Smooth muscle cell (in vitro differentiated cells): Measurements from ENCODE around the gene CFAP97D1. TPM values are rescaled to one million over a fixed set of nuclear protein-coding genes. Genes with fewer than 3 reads are reported as not detected.

Source experiments
- DNase-seq: peaks from one replicate; lab custom pipeline; 2025; ENCODE audit not compliant: unreplicated experiment; lab: John Stamatoyannopoulos, UW
- H2AFZ ChIP-seq: fragments of 200-600 bp; sonication (generic); 2 replicates; pipeline ENCODE4 v1.6.0; 2016; ENCODE audit warnings: antibody characterized with exemption, low read depth, mild to moderate bottlenecking
- H3F3A ChIP-seq: fragments of 200-600 bp; sonication (generic); 2 replicates; pipeline ENCODE4 v1.6.0; 2017; ENCODE audit warnings: antibody characterized with exemption, low read depth
- H3K27ac ChIP-seq: fragments of 200-600 bp; sonication (generic); 2 replicates; pipeline ENCODE4 v1.5.1; 2016; ENCODE audit warnings: low read depth, mild to moderate bottlenecking
- H3K27me3 ChIP-seq: fragments of 200-600 bp; sonication (generic); 2 replicates; pipeline ENCODE4 v1.6.1; 2016; ENCODE audit warnings: low read depth, mild to moderate bottlenecking
- H3K36me3 ChIP-seq: fragments of 200-600 bp; sonication (generic); 2 replicates; pipeline ENCODE4 v1.5.1; 2016; ENCODE audit warnings: low read depth
- H3K4me1 ChIP-seq: fragments of 200-600 bp; sonication (generic); 2 replicates; pipeline ENCODE4 v1.5.1; 2016; ENCODE audit warnings: low read depth
- H3K4me2 ChIP-seq: fragments of 200-600 bp; sonication (generic); 2 replicates; pipeline ENCODE4 v1.6.0; 2016; ENCODE audit warnings: mild to moderate bottlenecking
- H3K4me3 ChIP-seq: fragments of 200-600 bp; sonication (generic); 2 replicates; pipeline ENCODE4 v1.5.1; 2016; ENCODE audit warnings: mild to moderate bottlenecking
- H3K79me2 ChIP-seq: fragments of 200-600 bp; sonication (generic); 2 replicates; pipeline ENCODE4 v1.6.0; 2016; ENCODE audit warnings: low read depth, mild to moderate bottlenecking
- H3K9ac ChIP-seq: fragments of 200-600 bp; sonication (generic); 2 replicates; pipeline ENCODE4 v1.6.0; 2016; ENCODE audit warnings: low read depth
- H3K9me3 ChIP-seq: fragments of 200-600 bp; sonication (generic); replicated peaks from 2 replicates; pipeline ENCODE4 v1.5.1; 2016; ENCODE audit warnings: low read depth
- H4K20me1 ChIP-seq: fragments of 200-600 bp; sonication (generic); 2 replicates; pipeline ENCODE4 v1.6.0; 2016; ENCODE audit warnings: low read depth
- WGBS: methylation state at CpG from one replicate; pipeline ENCODE4 v1.1.7; 2016; ENCODE audit warnings: low lambda C conversion rate; 5-methylcytosine and 5-hydroxymethylcytosine counted together
- polyA plus RNA-seq: library from polyadenylated mRNA; unstranded; fragments of >200 nt; fragmentation: Nextera tagmentation; extraction: Ambion mirVana; gene quantifications from 2 replicates; pipeline ENCODE4 v1.2.1, GENCODE V29; 2016
- total RNA-seq: library from RNA; depleted of rRNA; stranded (reverse); fragments of >200 nt; gene quantifications from 2 replicates; pipeline ENCODE4 v1.2.3, GENCODE V29; 2014
- TF ChIP-seq, protein P1 (sequence below): fragments of 200-600 bp; sonication (generic); IDR thresholded peaks from 2 replicates; pipeline ENCODE4 v1.5.1; 2017; ENCODE audit warnings: borderline replicate concordance, mild to moderate bottlenecking, antibody characterized with exemption; ENCODE audit not compliant: insufficient read depth, poor library complexity, severe bottlenecking

CFAP97D1 gene
- total and polyA plus RNA-seq, 2 experiments from 2014 or later, result 0.09 TPM; not detected in 1

DNA sequence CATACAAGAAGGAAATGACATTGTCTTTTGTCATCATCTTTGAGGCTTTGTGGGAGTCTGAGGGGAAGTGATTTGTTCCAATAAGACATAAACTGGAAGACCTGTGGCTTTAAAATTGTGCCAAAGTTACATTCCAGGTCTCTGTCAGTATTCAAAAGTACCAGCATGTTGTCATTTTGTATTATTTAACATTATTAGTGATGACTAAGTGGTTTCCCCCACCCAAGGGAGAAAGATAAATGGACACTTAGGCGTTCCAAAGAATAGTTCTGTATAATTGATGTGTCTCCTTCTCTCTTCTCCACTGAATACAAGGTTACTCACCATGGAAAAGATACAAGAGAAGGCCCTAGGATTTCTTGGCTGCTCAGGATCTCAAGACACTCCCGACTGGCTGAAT is 3.8 kb downstream of the CFAP97D1 start:
- H3F3A ChIP-seq, result peaks cover 3% of the 10 kb centered on the region
- H4K20me1 ChIP-seq, result no peaks in the 10 kb centered on the region
- peak overlapping the region; percentile 87 for H3K27ac ChIP-seq
- no peaks in the 10 kb centered on the region for H3K36me3 ChIP-seq
- H3K9ac ChIP-seq, result peak overlapping the region; percentile 31
- H3K27me3 ChIP-seq, result no peaks in the 10 kb centered on the region
- WGBS, result 62% methylated on average over 2 of the region's 2 CpGs
- TF ChIP-seq, protein P1, sequence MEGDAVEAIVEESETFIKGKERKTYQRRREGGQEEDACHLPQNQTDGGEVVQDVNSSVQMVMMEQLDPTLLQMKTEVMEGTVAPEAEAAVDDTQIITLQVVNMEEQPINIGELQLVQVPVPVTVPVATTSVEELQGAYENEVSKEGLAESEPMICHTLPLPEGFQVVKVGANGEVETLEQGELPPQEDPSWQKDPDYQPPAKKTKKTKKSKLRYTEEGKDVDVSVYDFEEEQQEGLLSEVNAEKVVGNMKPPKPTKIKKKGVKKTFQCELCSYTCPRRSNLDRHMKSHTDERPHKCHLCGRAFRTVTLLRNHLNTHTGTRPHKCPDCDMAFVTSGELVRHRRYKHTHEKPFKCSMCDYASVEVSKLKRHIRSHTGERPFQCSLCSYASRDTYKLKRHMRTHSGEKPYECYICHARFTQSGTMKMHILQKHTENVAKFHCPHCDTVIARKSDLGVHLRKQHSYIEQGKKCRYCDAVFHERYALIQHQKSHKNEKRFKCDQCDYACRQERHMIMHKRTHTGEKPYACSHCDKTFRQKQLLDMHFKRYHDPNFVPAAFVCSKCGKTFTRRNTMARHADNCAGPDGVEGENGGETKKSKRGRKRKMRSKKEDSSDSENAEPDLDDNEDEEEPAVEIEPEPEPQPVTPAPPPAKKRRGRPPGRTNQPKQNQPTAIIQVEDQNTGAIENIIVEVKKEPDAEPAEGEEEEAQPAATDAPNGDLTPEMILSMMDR, result no peak
- no peaks in the 10 kb centered on the region for H3K79me2 ChIP-seq
- no peaks in the 10 kb centered on the region for H3K9me3 ChIP-seq
- peak overlapping the region; percentile 52 for H3K4me2 ChIP-seq
- H3K4me3 ChIP-seq, result no peak overlapping the region
- H3K4me1 ChIP-seq, result peaks cover 5% of the 10 kb centered on the region
- no peak for DNase-seq
- no peak overlapping the region for H2AFZ ChIP-seq

DNA sequence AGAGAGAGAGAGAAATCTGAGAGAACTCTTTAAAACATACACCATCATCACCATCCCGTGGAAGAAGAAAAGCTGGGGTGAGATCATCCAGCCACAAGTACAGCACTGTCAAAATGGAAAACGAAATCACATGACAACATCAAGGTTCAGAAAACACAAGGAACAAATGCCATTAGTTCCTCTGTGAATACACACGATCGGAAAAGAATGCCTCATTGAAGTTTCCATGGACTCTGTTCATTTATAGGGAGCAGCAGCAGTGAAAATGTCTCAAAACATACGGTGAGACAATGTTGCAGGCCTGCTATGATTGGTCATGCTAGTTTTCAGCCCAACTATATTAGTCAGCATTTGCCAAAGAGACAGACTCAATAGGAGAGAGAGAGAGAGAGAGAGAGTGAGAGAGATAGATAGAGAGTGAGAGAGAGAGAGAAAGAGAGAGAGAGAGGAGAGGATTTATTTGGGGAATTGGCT is 4.4 kb downstream of the CFAP97D1 start:
- WGBS, result 36% methylated on average over 5 of the region's 5 CpGs

DNA sequence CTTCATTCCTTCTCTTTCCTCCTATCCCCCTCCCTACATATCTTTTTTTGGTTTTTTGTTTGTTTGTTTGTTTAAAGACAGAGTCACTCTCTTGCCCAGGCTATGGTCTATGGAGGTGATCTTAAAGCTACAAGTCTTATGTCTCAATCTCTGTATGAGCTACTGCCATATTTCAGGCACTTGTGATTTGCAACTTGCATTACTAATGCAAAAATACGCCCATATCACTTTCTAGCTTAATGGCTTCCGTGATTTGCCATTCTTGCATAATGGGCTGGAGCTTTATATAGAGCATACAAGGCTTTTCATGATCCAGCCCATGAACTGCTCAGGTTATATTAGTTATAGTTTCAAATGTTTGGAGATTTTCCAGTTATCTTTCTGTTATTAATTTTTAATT is 7.5 kb downstream of the CFAP97D1 start:
- H3K27ac ChIP-seq, result no peak overlapping the region
- H4K20me1 ChIP-seq, result no peaks in the 10 kb centered on the region
- H3K9me3 ChIP-seq, result no peaks in the 10 kb centered on the region
- DNase-seq, result no peak
- 92% methylated on average over 2 of the region's 2 CpGs for WGBS
- TF ChIP-seq, protein P1, result no peak
- H3K4me3 ChIP-seq, result no peak overlapping the region
- H3K4me1 ChIP-seq, result no peaks in the 10 kb centered on the region
- H3F3A ChIP-seq, result no peaks in the 10 kb centered on the region
- no peak overlapping the region for H3K4me2 ChIP-seq
- no peaks in the 10 kb centered on the region for H3K27me3 ChIP-seq
- no peaks in the 10 kb centered on the region for H3K79me2 ChIP-seq
- H3K9ac ChIP-seq, result no peak overlapping the region
- no peak overlapping the region for H2AFZ ChIP-seq
- no peaks in the 10 kb centered on the region for H3K36me3 ChIP-seq

More for the DNA sequence above, 4.4 kb downstream of the CFAP97D1 start:
- no peaks in the 10 kb centered on the region for H3K79me2 ChIP-seq
- no peaks in the 10 kb centered on the region for H3K36me3 ChIP-seq
- H3K4me2 ChIP-seq, result peak overlapping the region; percentile 52
- peak overlapping the region; percentile 87 for H3K27ac ChIP-seq
- H3K4me3 ChIP-seq, result no peak overlapping the region
- TF ChIP-seq, protein P1, result no peak
- peak overlapping the region; percentile 31 for H3K9ac ChIP-seq
- H3F3A ChIP-seq, result peaks cover 1% of the 10 kb centered on the region
- no peak for DNase-seq
- no peaks in the 10 kb centered on the region for H3K4me1 ChIP-seq
- no peaks in the 10 kb centered on the region for H3K9me3 ChIP-seq
- H3K27me3 ChIP-seq, result no peaks in the 10 kb centered on the region
- H2AFZ ChIP-seq, result peak overlapping the region; percentile 54
- no peaks in the 10 kb centered on the region for H4K20me1 ChIP-seq

DNA sequence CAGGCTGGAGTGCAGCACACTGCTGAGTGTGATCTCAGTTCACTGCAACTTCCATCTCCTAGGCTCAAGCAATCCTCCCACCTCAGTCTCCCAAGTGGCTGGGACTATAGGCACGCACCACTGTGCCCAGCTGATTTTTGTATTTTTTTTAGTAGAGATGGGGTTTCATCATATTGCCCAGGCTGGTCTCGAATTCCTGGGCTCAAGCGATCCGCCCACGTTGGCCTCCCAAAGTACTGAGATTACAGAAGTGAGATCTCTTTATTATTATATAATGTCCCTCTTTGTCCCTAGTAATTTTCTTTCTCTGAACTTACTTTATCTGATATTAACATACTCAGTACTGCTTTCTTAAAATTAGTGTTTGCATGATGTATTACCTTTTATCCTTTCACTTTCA is 8.3 kb downstream of the CFAP97D1 start:
- Histone ChIP-seq H3K27me3 (no peaks in the 10 kb centered on the region), H3K4me3 (no peak overlapping the region), H3K27ac (no peak overlapping the region), H4K20me1 (no peaks in the 10 kb centered on the region), H3K4me2 (no peak overlapping the region), H3K79me2 (no peaks in the 10 kb centered on the region), H3K9me3 (no peaks in the 10 kb centered on the region), H3K9ac (no peak overlapping the region), H3K36me3 (no peaks in the 10 kb centered on the region), H2AFZ (no peak overlapping the region), H3K4me1 (no peaks in the 10 kb centered on the region), H3F3A (no peaks in the 10 kb centered on the region)
- TF ChIP-seq, protein P1, result no peak
- WGBS, result 92% methylated on average over 5 of the region's 5 CpGs
- no peak for DNase-seq
